Cardiac muscle cell (in vitro differentiated cells and primary cell): ENCODE results near the gene NPPB. TPM values are rescaled to one million over a fixed set of nuclear protein-coding genes. Genes with fewer than 3 reads are reported as not detected.
"Not testable (repeated sequence)": the region's sequence is repeated elsewhere in the genome, so short reads cannot be mapped to it uniquely, and the experiment has no call there.

Experiments
- DNase-seq, 2 donors: peaks; one replicate each; pipeline versions ENCODE4 v3.0.0 to v3.0.0-alpha.2; 2010 to 2017; ENCODE audit warnings: low read depth in 1 of 2, low spot score in 1 of 2
- H3K27ac ChIP-seq: fragments of 200-600 bp; sonication (generic); 2 replicates; pipeline ENCODE4 v1.5.1; 2016
- H3K27me3 ChIP-seq: fragments of 200-600 bp; sonication (generic); 2 replicates; pipeline ENCODE4 v1.6.0; 2016; ENCODE audit warnings: control low read depth
- H3K36me3 ChIP-seq: fragments of 200-600 bp; sonication (generic); 2 replicates; pipeline ENCODE4 v1.5.1; 2016; ENCODE audit warnings: control low read depth
- H3K4me1 ChIP-seq: fragments of 200-600 bp; sonication (generic); 2 replicates; pipeline ENCODE4 v1.8.1; 2017; ENCODE audit warnings: low read depth, mild to moderate bottlenecking, mixed run types
- H3K4me3 ChIP-seq: fragments of 200-600 bp; sonication (generic); 2 replicates; pipeline ENCODE4 v1.5.1; 2016; ENCODE audit warnings: mild to moderate bottlenecking
- H3K9me3 ChIP-seq: fragments of 200-600 bp; sonication (generic); 2 replicates; pipeline ENCODE4 v1.5.1; 2017; ENCODE audit warnings: low read depth, mild to moderate bottlenecking, control low read depth
- polyA plus RNA-seq: library from polyadenylated mRNA; unstranded; fragments of >200 nt; fragmentation: Nextera tagmentation; extraction: Ambion mirVana; gene quantifications from 2 replicates; pipeline ENCODE4 v1.2.1, GENCODE V29; 2016
- total RNA-seq: library from RNA; depleted of rRNA; stranded (reverse); fragments of >200 nt; gene quantifications from 2 replicates; pipeline ENCODE4 v1.2.3, GENCODE V29; 2016
- TF ChIP-seq, protein P1 (sequence below): IDR thresholded peaks from 2 replicates; pipeline ENCODE4 v1.5.1; 2012; ENCODE audit warnings: low read depth, mild to moderate bottlenecking, low read length

The NPPB gene
- total RNA-seq (18.9 and 192 TPM in 2 replicates), polyA plus RNA-seq (30.8 and 188 TPM in 2 replicates)

- Histone ChIP-seq H3K27ac (no peak within 1 kb of the TSS), H3K4me1 (no peaks in the 10 kb centered on the region), H3K27me3 (peaks cover 39% of the 10 kb centered on the region), H3K9me3 (no peaks in the 10 kb centered on the region), H3K36me3 (no peaks in the 10 kb centered on the region), H3K4me3 (peak within 1 kb of the TSS; percentile 2)
- no peak for DNase-seq
- TF ChIP-seq, protein P1, sequence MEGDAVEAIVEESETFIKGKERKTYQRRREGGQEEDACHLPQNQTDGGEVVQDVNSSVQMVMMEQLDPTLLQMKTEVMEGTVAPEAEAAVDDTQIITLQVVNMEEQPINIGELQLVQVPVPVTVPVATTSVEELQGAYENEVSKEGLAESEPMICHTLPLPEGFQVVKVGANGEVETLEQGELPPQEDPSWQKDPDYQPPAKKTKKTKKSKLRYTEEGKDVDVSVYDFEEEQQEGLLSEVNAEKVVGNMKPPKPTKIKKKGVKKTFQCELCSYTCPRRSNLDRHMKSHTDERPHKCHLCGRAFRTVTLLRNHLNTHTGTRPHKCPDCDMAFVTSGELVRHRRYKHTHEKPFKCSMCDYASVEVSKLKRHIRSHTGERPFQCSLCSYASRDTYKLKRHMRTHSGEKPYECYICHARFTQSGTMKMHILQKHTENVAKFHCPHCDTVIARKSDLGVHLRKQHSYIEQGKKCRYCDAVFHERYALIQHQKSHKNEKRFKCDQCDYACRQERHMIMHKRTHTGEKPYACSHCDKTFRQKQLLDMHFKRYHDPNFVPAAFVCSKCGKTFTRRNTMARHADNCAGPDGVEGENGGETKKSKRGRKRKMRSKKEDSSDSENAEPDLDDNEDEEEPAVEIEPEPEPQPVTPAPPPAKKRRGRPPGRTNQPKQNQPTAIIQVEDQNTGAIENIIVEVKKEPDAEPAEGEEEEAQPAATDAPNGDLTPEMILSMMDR = no peak
Observed at GRCh38 chr1:11858613-11858967, at the start of gene NPPB. Gene NPPB, minus strand, starts transcription at chr1:11858945. Its CDS starts 112 bp downstream, at chr1:11858833.

GRCh38 chr1:11908095-11908675, 49.4 kb upstream of the NPPB start:
- TF ChIP-seq, protein P1 = no peak
- peak overlapping the region; percentile 100 for H3K27ac ChIP-seq
- H3K27me3 ChIP-seq = no peaks in the 10 kb centered on the region
- no peaks in the 10 kb centered on the region for H3K36me3 ChIP-seq
- DNase-seq = peak; percentile 94 to 97
- H3K4me3 ChIP-seq = peak overlapping the region; percentile 26
- no peaks in the 10 kb centered on the region for H3K4me1 ChIP-seq
- no peaks in the 10 kb centered on the region for H3K9me3 ChIP-seq

GRCh38 chr1:11907275-11908094, 48.7 kb upstream of the NPPB start:
- TF ChIP-seq, protein P1 = peak; percentile 92

DNA sequence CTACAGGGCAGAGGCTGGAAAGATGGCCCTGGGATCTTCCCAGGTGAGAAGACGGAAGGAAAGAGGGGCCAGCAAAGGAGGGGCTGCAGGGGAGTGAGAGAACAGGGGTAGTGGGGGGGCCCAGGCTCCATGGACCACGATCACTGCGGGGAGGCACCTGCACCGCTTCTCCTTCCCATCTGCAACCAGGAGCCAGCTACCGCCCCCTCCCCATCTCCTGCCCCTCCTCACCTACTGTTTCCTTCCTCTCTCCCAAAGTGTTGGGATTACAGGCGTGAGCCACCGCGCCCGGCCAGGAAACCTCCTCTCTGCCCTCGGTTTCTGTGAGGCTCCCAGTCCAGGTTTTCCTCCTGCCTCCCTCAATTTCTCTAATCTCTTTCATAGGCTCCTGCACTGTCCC, 48.1 kb upstream of the NPPB start:
- Histone ChIP-seq H3K4me1 (no peaks in the 10 kb centered on the region), H3K4me3 (no peak overlapping the region), H3K27me3 (no peaks in the 10 kb centered on the region), H3K27ac (no peak overlapping the region), H3K9me3 (no peaks in the 10 kb centered on the region), H3K36me3 (no peaks in the 10 kb centered on the region)
- TF ChIP-seq, protein P1 = no peak
- no peak for DNase-seq

More at GRCh38 chr1:11907275-11908094, 48.7 kb upstream of the NPPB start:
- Histone ChIP-seq H3K27me3 (no peaks in the 10 kb centered on the region), H3K36me3 (no peaks in the 10 kb centered on the region), H3K4me1 (no peaks in the 10 kb centered on the region), H3K4me3 (no peak overlapping the region), H3K27ac (peak overlapping the region; percentile 100), H3K9me3 (no peaks in the 10 kb centered on the region)
- peak; percentile 96 to 97 for DNase-seq

- no peaks in the 10 kb centered on the region for H3K4me1 ChIP-seq
- peaks cover 3% of the 10 kb centered on the region for H3K27me3 ChIP-seq
- H3K36me3 ChIP-seq = no peaks in the 10 kb centered on the region
- DNase-seq = no peak
- H3K4me3 ChIP-seq = no peak overlapping the region
- no peak overlapping the region for H3K27ac ChIP-seq
- no peaks in the 10 kb centered on the region for H3K9me3 ChIP-seq
- TF ChIP-seq, protein P1 = no peak
Observed at GRCh38 chr1:11904978-11905377, 46.2 kb upstream of the NPPB start.

DNA sequence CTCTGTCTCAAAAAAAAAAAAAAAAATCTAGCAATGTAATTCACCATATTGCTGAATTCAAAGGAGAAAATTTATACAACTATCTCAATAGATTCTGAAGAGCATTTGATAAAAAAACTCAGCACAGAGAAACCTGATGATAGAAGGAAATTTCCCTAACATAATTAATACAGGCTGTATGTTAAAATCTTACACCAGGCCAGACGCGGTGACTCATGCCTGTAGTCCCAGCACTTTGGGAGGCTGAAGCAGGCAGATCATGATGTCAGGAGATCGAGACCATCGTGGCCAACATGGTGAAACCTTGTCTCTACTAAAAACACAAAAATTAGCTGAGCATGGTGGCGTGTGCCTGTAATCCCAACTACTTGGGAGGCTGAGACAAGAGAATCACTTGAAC, 45.4 kb upstream of the NPPB start:
- H3K36me3 ChIP-seq, H3K9me3 ChIP-seq: not testable (repeated sequence)
- H3K27me3 ChIP-seq = peaks cover 10% of the 10 kb centered on the region

More for the DNA sequence above, 45.4 kb upstream of the NPPB start:
- H3K4me1 ChIP-seq, DNase-seq, H3K27ac ChIP-seq, H3K4me3 ChIP-seq: not testable (repeated sequence)
